ENCODE measurements around the gene OAS2.

Gene OAS2

GRCh38 chr12:112978163-112979040 lies at the start of gene OAS2:
TSS of gene OAS2 (plus strand) at chr12:112978519. CDS start at chr12:112978609, 90 bp downstream.
- Histone ChIP-seq H3K4me3 (ENCODE audit: low read depth, low read length) (peak within 1 kb of the TSS; percentile 35), H3K27me3 (replicated peaks) (no peaks in the 10 kb centered on the region)
- no peak for TF ChIP-seq CTCF (IDR thresholded peaks at IDR 0.05; ENCODE audit: low read depth, low read length, missing control alignments)

GRCh38 chr12:112928978-112929377 lies 49.3 kb upstream of the OAS2 start:
- peak; percentile 25 for TF ChIP-seq CTCF (IDR thresholded peaks at IDR 0.05; ENCODE audit: low read depth, low read length, missing control alignments)
- in situ Hi-C loops (cut with HindIII; ENCODE audit: low pct_ligation_motif_present, low sequenced_read_pairs) = no loop called here
- Histone ChIP-seq H3K27me3 (replicated peaks) (no peaks in the 10 kb centered on the region), H3K4me3 (ENCODE audit: low read depth, low read length) (no peak overlapping the region), H3K27ac (no peak overlapping the region), H3K36me3 (replicated peaks) (no peaks in the 10 kb centered on the region)
- DNase-seq = no peak

More at GRCh38 chr12:112978163-112979040, at the start of gene OAS2:
- no peaks in the 10 kb centered on the region for H3K36me3 ChIP-seq (replicated peaks)
- peak; percentile 48 for DNase-seq
- no peak within 1 kb of the TSS for H3K27ac ChIP-seq
- in situ Hi-C loops (cut with HindIII; ENCODE audit: low pct_ligation_motif_present, low sequenced_read_pairs) = no loop called here

- Histone ChIP-seq H3K27ac (no peak overlapping the region), H3K4me3 (ENCODE audit: low read depth, low read length) (no peak overlapping the region), H3K27me3 (replicated peaks) (no peaks in the 10 kb centered on the region), H3K36me3 (replicated peaks) (no peaks in the 10 kb centered on the region)
- no peak for TF ChIP-seq CTCF (IDR thresholded peaks at IDR 0.05; ENCODE audit: low read depth, low read length, missing control alignments)
- no peak for DNase-seq
- in situ Hi-C loops (cut with HindIII; ENCODE audit: low pct_ligation_motif_present, low sequenced_read_pairs) = no loop called here
These were observed 48.6 kb upstream of the OAS2 start for GRCh38 chr12:112929715-112930114.

- Histone ChIP-seq H3K27ac (no peak overlapping the region), H3K4me3 (ENCODE audit: low read depth, low read length) (no peak overlapping the region), H3K27me3 (replicated peaks) (no peaks in the 10 kb centered on the region), H3K36me3 (replicated peaks) (no peaks in the 10 kb centered on the region)
- in situ Hi-C loops (cut with HindIII; ENCODE audit: low pct_ligation_motif_present, low sequenced_read_pairs) = no loop called here
- no peak for TF ChIP-seq CTCF (IDR thresholded peaks at IDR 0.05; ENCODE audit: low read depth, low read length, missing control alignments)
- no peak for DNase-seq
These were observed 48.0 kb upstream of the OAS2 start for GRCh38 chr12:112930350-112930749.

GRCh38 chr12:112932485-112933128 lies 45.7 kb upstream of the OAS2 start:
- DNase-seq = no peak
- in situ Hi-C loops (cut with HindIII; ENCODE audit: low pct_ligation_motif_present, low sequenced_read_pairs) = no loop called here

More at GRCh38 chr12:112932485-112933128, 45.7 kb upstream of the OAS2 start:
- Histone ChIP-seq H3K36me3 (replicated peaks) (no peaks in the 10 kb centered on the region), H3K4me3 (ENCODE audit: low read depth, low read length) (no peak overlapping the region), H3K27ac (no peak overlapping the region), H3K27me3 (replicated peaks) (no peaks in the 10 kb centered on the region)
- TF ChIP-seq CTCF (IDR thresholded peaks at IDR 0.05; ENCODE audit: low read depth, low read length, missing control alignments) = no peak
